ENCODE data around the gene UGT1A5. TPM values are rescaled to one million over a fixed set of nuclear protein-coding genes. Genes with fewer than 3 reads are reported as not detected.

The UGT1A5 gene
- total and polyA plus RNA-seq, 10 of the 15 experiments (the other 5 are each of a cell fraction or from before 2014, with no cell fraction given): not detected

DNA sequence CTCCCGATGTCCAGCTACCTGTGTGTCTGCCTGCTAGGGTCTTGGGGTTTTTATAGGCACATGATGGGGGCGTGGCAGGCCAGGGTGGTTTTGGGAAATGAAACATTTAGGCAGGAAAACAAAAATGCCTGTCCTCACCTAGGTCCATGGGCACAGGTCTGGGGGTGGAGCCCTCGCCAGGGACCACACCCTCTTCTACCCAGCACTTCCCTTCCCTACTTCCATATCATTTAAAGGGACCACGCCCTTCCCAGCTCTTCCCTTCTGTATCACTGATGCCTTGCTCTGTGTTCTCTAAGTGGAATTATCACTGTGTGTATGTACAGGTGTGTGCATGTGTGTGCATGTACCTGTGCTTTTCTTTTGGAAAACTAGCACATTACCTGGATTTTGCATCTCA, 53.7 kb downstream of the UGT1A5 start (continued):
- TF ChIP-seq, protein P1, sequence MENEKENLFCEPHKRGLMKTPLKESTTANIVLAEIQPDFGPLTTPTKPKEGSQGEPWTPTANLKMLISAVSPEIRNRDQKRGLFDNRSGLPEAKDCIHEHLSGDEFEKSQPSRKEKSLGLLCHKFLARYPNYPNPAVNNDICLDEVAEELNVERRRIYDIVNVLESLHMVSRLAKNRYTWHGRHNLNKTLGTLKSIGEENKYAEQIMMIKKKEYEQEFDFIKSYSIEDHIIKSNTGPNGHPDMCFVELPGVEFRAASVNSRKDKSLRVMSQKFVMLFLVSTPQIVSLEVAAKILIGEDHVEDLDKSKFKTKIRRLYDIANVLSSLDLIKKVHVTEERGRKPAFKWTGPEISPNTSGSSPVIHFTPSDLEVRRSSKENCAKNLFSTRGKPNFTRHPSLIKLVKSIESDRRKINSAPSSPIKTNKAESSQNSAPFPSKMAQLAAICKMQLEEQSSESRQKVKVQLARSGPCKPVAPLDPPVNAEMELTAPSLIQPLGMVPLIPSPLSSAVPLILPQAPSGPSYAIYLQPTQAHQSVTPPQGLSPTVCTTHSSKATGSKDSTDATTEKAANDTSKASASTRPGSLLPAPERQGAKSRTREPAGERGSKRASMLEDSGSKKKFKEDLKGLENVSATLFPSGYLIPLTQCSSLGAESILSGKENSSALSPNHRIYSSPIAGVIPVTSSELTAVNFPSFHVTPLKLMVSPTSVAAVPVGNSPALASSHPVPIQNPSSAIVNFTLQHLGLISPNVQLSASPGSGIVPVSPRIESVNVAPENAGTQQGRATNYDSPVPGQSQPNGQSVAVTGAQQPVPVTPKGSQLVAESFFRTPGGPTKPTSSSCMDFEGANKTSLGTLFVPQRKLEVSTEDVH (IDR thresholded peaks at IDR 0.05; ENCODE audit: low read depth, partially characterized antibody): no peak

DNA sequence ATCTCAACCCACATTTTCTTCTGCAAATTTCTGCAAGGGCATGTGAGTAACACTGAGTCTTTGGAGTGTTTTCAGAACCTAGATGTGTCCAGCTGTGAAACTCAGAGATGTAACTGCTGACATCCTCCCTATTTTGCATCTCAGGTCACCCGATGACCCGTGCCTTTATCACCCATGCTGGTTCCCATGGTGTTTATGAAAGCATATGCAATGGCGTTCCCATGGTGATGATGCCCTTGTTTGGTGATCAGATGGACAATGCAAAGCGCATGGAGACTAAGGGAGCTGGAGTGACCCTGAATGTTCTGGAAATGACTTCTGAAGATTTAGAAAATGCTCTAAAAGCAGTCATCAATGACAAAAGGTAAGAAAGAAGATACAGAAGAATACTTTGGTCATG, 55.4 kb downstream of the UGT1A5 start:
- no peak overlapping the region for H3K27ac ChIP-seq (ENCODE audit: control insufficient read depth, insufficient read depth)
- no peaks in the 10 kb centered on the region for H3K4me1 ChIP-seq (ENCODE audit: control insufficient read depth, insufficient read depth, low read length)
- H3K9ac ChIP-seq (ENCODE audit: control insufficient read depth, insufficient read depth, low read length): no peak overlapping the region
- RAD21 ChIA-PET (ENCODE audit: unreplicated experiment): no interaction called here
- no peak for DNase-seq (ENCODE audit: low read depth, low spot score)
- H3K9me3 ChIP-seq (replicated peaks; ENCODE audit: control insufficient read depth, insufficient read depth, low read length): no peaks in the 10 kb centered on the region
- H3K36me3 ChIP-seq (ENCODE audit: control insufficient read depth in 2 of 2, insufficient read depth in 2 of 2, low read length in 1 of 2): no peaks in the 10 kb centered on the region
- peaks cover 0 to 3% of the 10 kb centered on the region in 2 experiments; a peak in 1 of 4 replicates for H3K27me3 ChIP-seq (replicated peaks in 1 of 2; ENCODE audit: control insufficient read depth in 2 of 2, insufficient read depth in 2 of 2, low read length in 1 of 2)
- intact Hi-C loops (cut with micrococcal nuclease; ENCODE audit: unreplicated experiment) (no loop called here), in situ Hi-C loops (cut with MboI) (no loop called here)
- WGBS (ENCODE audit: insufficient coverage, insufficient replicate concordance, low lambda C conversion rate, missing lambda C conversion rate): 43% methylated on average over 4 of the region's 4 CpGs
- no peaks in the 10 kb centered on the region for H4K20me1 ChIP-seq (ENCODE audit: control insufficient read depth, insufficient read depth)
- POLR2A ChIA-PET: no interaction called here
- no peaks in the 10 kb centered on the region for H3K79me2 ChIP-seq (ENCODE audit: control insufficient read depth, insufficient read depth, low read length)
- no peak overlapping the region for H3K4me2 ChIP-seq (ENCODE audit: control insufficient read depth, insufficient read depth)
- CTCF ChIA-PET: no interaction called here
- FAIRE-seq: no peak
- H2AFZ ChIP-seq (ENCODE audit: control insufficient read depth, low read depth, low read length): no peak overlapping the region
- no peak for ATAC-seq
- BruUV-seq (replicated peaks): no TSS peak
- SMC1A ChIA-PET (ENCODE audit: uncharacterized antibody, unreplicated experiment): interaction anchor here (0.6 kb wide), 1 partner anchor 31 kb away, joined by 3 read pairs; no protein-coding TSS in a partner anchor
- no peak overlapping the region for H3K4me3 ChIP-seq
- TF ChIP-seq SMC3 (IDR thresholded peaks at IDR 0.05; ENCODE audit: borderline replicate concordance, low read length) (no peak), CBX3 (IDR thresholded peaks at IDR 0.05; ENCODE audit: borderline replicate concordance, low read depth) (no peak), ZNF384 (IDR thresholded peaks at IDR 0.05; ENCODE audit: borderline replicate concordance, low read depth, low read length) (no peak), MTA3 (IDR thresholded peaks at IDR 0.05; ENCODE audit: borderline replicate concordance, low read length) (no peak), BCL11A (IDR thresholded peaks at IDR 0.05; ENCODE audit: low read depth, low read length) (no peak), BRCA1 (IDR thresholded peaks at IDR 0.05; ENCODE audit: low read depth, low read length) (no peak), PAX8 (IDR thresholded peaks at IDR 0.05) (no peak), JUND (IDR thresholded peaks at IDR 0.05; ENCODE audit: low read depth, low read length) (no peak), NFYB (IDR thresholded peaks at IDR 0.05; ENCODE audit: insufficient read depth, low read depth, low read length) (no peak), PML (IDR thresholded peaks at IDR 0.05; ENCODE audit: low read length) (no peak), TBL1XR1 (IDR thresholded peaks at IDR 0.05; ENCODE audit: low read depth, low read length) (no peak)
- TF ChIP-seq, protein P2, sequence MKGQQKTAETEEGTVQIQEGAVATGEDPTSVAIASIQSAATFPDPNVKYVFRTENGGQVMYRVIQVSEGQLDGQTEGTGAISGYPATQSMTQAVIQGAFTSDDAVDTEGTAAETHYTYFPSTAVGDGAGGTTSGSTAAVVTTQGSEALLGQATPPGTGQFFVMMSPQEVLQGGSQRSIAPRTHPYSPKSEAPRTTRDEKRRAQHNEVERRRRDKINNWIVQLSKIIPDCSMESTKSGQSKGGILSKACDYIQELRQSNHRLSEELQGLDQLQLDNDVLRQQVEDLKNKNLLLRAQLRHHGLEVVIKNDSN (IDR thresholded peaks at IDR 0.05; ENCODE audit: borderline replicate concordance, extremely low read length, insufficient read depth, low read depth, low read length): no peak
- TF ChIP-seq, protein P3, sequence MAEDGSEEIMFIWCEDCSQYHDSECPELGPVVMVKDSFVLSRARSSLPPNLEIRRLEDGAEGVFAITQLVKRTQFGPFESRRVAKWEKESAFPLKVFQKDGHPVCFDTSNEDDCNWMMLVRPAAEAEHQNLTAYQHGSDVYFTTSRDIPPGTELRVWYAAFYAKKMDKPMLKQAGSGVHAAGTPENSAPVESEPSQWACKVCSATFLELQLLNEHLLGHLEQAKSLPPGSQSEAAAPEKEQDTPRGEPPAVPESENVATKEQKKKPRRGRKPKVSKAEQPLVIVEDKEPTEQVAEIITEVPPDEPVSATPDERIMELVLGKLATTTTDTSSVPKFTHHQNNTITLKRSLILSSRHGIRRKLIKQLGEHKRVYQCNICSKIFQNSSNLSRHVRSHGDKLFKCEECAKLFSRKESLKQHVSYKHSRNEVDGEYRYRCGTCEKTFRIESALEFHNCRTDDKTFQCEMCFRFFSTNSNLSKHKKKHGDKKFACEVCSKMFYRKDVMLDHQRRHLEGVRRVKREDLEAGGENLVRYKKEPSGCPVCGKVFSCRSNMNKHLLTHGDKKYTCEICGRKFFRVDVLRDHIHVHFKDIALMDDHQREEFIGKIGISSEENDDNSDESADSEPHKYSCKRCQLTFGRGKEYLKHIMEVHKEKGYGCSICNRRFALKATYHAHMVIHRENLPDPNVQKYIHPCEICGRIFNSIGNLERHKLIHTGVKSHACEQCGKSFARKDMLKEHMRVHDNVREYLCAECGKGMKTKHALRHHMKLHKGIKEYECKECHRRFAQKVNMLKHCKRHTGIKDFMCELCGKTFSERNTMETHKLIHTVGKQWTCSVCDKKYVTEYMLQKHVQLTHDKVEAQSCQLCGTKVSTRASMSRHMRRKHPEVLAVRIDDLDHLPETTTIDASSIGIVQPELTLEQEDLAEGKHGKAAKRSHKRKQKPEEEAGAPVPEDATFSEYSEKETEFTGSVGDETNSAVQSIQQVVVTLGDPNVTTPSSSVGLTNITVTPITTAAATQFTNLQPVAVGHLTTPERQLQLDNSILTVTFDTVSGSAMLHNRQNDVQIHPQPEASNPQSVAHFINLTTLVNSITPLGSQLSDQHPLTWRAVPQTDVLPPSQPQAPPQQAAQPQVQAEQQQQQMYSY (CRISPR knock-in tag; IDR thresholded peaks at IDR 0.05): no peak
- TF ChIP-seq, protein P4, sequence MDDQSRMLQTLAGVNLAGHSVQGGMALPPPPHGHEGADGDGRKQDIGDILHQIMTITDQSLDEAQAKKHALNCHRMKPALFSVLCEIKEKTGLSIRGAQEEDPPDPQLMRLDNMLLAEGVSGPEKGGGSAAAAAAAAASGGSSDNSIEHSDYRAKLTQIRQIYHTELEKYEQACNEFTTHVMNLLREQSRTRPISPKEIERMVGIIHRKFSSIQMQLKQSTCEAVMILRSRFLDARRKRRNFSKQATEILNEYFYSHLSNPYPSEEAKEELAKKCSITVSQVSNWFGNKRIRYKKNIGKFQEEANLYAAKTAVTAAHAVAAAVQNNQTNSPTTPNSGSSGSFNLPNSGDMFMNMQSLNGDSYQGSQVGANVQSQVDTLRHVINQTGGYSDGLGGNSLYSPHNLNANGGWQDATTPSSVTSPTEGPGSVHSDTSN (IDR thresholded peaks at IDR 0.05; ENCODE audit: insufficient replicate concordance, low read depth, low read length): no peak

Measured in GM12878 (cell line).